Measurements from ENCODE around the gene KRTAP4-5.
"Not testable (repeated sequence)": the region's sequence is repeated elsewhere in the genome, so short reads cannot be mapped to it uniquely, and the experiment has no call there.

KRTAP4-5 gene

DNA sequence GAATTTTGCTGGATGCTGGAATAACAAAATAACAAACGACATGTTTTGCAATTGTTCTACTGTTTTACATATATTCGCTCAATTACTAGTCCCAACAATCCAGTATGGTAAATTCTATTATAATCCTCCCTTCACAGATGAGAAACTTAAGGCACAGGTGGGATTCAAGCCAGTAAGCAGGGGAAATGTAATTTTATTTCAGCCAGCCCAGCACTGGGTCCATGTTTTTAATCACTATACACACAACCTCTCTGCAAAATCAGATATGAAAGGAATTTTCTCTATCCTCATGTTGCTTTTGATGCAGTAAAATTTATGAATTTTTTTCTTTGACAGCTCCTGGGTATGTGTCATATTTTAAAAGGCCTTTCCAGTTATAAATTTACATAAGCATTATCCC lies 4.4 kb downstream of the KRTAP4-5 start:
- no peak for DNase-seq

DNA sequence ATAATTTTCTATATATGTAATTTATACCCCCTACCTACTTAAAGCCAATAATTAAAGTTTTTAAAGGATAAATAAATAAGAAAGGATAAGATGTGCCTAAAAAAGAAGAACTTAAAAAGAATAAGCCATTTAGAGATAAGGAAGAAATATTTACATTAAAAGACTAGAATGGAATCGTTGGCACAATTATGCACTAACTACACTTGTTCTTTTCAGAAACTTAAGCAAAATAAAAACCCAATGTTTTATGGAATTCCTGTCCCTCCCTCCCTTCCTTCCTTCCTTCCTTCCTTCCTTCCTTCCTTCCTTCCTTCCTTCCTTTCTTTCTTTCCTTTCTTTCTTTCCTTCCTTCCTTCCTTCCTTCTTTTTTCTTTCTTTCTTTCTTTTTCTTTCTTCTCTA lies 4.8 kb downstream of the KRTAP4-5 start:
- DNase-seq, result no peak

- no peak for DNase-seq
These were observed 8.3 kb downstream of the KRTAP4-5 start for GRCh38 chr17:41141361-41141760.

- DNase-seq, result no peak
These were observed 9.1 kb downstream of the KRTAP4-5 start, which contains the start of gene KRTAP4-6 for GRCh38 chr17:41140360-41141131. KRTAP4-6 (minus strand) TSS chr17:41140544; CDS start chr17:41140487, 57 bp downstream.

- not testable (repeated sequence) for DNase-seq
These were observed 9.8 kb downstream of the KRTAP4-5 start for GRCh38 chr17:41139865-41140264.

- no peak for DNase-seq
These were observed 15.5 kb downstream of the KRTAP4-5 start for GRCh38 chr17:41133880-41134735.

GRCh38 chr17:41131979-41132378 lies 17.6 kb downstream of the KRTAP4-5 start:
- DNase-seq, result no peak

- DNase-seq, result no peak
These were observed 22.3 kb downstream of the KRTAP4-5 start for GRCh38 chr17:41127371-41127770.

GRCh38 chr17:41126412-41126811 lies 23.2 kb downstream of the KRTAP4-5 start:
- no peak for DNase-seq

- no peak for DNase-seq
These were observed 24.6 kb downstream of the KRTAP4-5 start for GRCh38 chr17:41125064-41125463.

DNA sequence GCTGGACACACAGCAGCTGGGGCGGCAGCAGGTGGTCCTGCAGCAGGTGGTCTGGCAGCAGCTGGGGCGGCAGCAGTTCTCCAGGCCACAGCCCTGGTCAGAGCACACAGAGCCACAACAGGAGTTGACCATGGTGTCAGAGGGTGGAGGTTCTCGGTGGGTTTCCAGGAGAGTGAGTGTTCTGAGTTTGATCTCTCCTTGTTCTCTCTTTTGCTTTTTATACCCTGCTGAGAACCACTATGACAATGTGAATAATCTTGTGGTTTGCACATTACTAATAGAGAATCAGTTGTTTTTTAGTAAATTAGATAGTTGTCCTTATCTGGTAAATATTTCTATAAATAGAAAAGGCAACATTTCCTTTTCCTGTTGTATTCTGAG lies 25.6 kb downstream of the KRTAP4-5 start, which contains the start of gene KRTAP4-12:
Gene KRTAP4-12 (minus strand): TSS at position 192 of the 381 bp plus-strand sequence. CDS start 60 bp downstream, at position 132.
- DNase-seq, result not testable (repeated sequence)

DNA sequence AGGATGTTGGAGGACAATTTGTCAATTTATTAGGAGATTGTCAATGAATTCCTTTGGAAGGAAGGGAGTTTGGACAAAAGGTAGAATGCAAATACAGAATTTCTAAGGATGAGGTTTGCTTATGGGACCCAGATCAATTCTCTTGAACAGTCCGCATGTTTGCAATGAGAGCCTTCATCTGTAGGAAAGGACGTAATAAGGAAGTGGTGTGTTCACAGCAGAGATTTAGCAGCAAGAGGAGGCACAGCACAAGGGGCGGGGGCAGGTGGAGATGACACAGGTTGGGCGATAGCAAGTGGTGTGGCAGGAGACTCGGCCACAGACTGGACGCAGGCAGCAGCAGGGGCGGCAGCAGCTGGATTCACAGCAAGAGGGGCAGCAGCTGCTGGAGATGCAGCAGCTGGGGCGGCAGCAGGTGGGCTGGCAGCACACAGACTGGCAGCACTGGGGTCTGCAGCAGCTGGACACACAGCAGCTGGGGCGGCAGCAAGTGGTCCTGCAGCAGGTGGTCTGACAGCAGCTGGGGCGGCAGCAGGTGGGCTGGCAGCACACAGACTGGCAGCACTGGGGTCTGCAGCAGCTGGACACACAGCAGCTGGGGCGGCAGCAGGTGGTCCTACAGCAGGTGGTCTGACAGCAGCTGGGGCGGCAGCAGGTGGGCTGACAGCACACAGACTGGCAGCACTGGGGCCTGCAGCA lies 26.2 kb downstream of the KRTAP4-5 start:
- not testable (repeated sequence) for DNase-seq

GRCh38 chr17:41121742-41122141 lies 27.9 kb downstream of the KRTAP4-5 start:
- DNase-seq, result no peak

DNA sequence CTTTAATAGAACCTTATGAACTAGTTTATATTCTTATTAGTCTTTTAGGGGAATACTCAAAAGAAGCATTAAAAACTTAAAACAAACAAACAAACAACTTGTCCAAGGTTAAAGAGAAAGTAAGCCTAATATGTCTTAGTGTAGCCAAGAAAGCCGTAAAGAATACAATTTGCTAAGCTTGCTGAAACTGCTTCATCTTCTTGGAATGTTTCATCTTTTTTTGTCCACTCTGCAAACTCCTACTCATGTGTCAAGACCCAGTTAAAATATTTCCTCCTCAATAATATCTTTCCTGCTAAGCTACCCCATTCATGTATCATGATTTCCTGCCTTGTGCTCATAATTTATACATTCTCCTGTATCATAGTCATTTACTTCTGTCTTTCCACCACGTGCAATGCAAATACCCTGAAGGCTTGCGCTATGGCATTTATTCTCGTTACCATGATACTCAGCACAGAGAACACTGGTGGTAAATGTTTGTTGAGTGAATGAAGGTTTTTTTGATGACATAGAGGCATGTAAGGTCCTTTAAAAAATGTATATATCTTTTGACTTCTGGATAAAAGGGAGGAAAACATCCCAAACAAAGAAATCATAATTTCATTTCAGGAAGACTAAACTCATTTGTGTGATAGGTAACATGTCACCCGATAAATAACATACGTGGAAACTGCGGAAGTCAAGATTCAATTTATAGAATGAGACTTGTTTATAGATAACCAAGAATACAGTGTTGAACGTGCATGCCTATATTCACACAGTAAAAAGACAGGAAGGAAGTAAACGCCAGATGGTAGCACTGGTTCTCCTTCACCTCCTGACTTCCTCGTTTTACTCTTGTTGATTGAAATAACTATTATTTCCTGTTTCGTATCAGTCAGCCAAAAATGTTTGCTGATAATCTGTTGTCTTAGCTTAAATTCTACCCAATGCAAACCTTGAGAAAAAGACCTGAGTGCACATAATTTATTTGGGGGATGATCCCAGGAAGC lies 29.6 kb downstream of the KRTAP4-5 start:
- not testable (repeated sequence) for DNase-seq

DNA sequence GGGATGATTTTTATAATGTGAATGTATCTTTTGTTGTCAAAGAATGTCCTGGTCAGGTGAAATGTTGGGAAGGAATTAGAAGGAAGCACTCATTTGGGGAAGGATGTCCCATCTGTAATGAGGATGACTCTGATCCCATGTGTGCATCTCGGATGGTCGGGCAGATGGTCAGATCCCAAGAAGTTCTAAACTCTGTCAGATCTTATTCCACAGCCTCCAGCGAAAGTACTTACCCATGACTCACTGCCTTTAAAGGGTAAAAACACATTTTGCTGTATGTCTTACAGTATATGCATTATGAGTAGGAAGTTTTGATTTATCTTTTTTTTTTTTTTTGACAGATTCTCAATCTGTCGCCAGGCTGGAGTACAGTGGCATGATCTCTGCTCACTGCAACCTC lies 30.9 kb downstream of the KRTAP4-5 start:
- no peak for DNase-seq

- DNase-seq, result not testable (repeated sequence)
These were observed 31.7 kb downstream of the KRTAP4-5 start, which contains the start of gene KRTAP4-11 for GRCh38 chr17:41117846-41118386. KRTAP4-11 (minus strand) TSS chr17:41118373; CDS start chr17:41118315, 58 bp downstream.

DNA sequence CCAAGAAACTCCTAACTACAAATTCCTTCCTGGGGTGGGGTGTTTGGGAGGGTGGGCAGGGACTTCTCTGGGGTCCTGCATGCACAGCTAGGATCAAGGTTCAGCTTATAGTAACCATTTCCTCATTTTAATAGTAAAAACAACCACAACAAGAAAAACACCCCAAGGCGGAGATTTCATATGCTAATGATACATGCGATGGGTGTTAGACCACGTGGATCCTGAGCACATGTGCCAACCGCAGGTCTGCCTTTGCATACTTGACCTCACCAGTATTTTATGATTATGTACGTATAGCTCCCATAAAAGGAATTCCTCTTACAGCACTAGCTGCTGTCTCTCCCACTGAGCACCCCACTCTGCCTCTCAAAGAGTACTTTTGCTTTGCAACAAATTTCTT lies 33.3 kb downstream of the KRTAP4-5 start:
- no peak for DNase-seq

GRCh38 chr17:41111151-41111885 lies 38.3 kb downstream of the KRTAP4-5 start:
- DNase-seq, result no peak

- not testable (repeated sequence) for DNase-seq
These were observed 40.8 kb downstream of the KRTAP4-5 start for GRCh38 chr17:41108728-41109386.

DNA sequence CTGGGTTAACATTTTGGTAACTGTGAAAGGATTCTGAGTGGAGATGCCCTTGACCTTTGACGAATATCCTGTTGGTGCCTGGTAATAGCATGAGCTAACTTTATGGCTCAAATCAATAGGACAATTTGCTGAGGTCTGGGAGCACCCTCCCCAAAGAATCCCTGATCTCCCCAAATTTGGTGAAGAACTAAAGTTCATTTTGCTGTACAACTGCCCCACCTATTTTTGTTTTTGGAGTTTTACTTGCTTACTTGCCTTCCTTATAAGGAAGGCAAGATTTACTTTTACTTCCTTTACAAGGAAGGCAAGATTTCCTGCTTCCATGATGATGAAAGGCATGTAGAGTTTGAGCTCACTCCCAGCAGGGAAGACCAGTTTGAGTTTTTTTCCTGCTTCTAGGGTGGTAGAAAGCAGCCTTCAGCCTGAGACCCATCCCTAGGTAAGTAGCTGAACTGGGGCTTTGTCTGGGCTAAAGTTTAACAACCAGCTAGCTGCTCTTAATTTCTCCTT lies 41.6 kb downstream of the KRTAP4-5 start:
- DNase-seq, result no peak
